OCI-LY7 (cell line): ENCODE data around the gene STX4. TPM values are rescaled to one million over a fixed set of nuclear protein-coding genes. Genes with fewer than 3 reads are reported as not detected.

ENCODE experiments used
- BruUV-seq: library from RNA; stranded (reverse); fragments of 400-500 nt; replicated peaks from 2 replicates; lab custom pipeline; 2021; lab: Mats Ljungman, UMichigan
- CTCF ChIA-PET: fragments of 300-600 bp; sonication (Branson Sonifier 250); formaldehyde crosslinking; loops from one replicate; lab custom pipeline; 2022; ENCODE audit warnings: antibody characterized with exemption; ENCODE audit not compliant: unreplicated experiment; lab: Charles Lee
- POLR2A ChIA-PET: fragments of 300-600 bp; sonication (Branson Sonifier 250); formaldehyde crosslinking; loops from one replicate; lab custom pipeline; 2022; ENCODE audit warnings: antibody characterized with exemption; lab: Charles Lee
- DNase-seq: peaks from one replicate; pipeline ENCODE4 v3.0.0-alpha.2; 2015; ENCODE audit warnings: low spot score
- H2AFZ ChIP-seq: fragments of 200-600 bp; sonication (generic), shearing (Covaris generic); 2 replicates; pipeline ENCODE4 v1.6.1; 2014; ENCODE audit warnings: mild to moderate bottlenecking, antibody characterized with exemption, low read length, moderate library complexity
- H3K27ac ChIP-seq: fragments of 200-600 bp; sonication (generic); 2 replicates; pipeline ENCODE4 v1.5.1; 2014; ENCODE audit warnings: mixed run types, low read depth, mild to moderate bottlenecking, moderate library complexity, low read length, inconsistent platforms; ENCODE audit not compliant: poor library complexity, severe bottlenecking
- H3K36me3 ChIP-seq: fragments of 200-600 bp; sonication (generic); 2 replicates; pipeline ENCODE4 v1.6.1; 2014; ENCODE audit warnings: mild to moderate bottlenecking, antibody characterized with exemption, low read length, moderate library complexity, mixed read lengths; ENCODE audit not compliant: insufficient read depth
- H3K4me1 ChIP-seq: fragments of 200-600 bp; sonication (generic); 2 replicates; pipeline ENCODE4 v1.5.1; 2014; ENCODE audit warnings: mild to moderate bottlenecking, low read length; ENCODE audit not compliant: insufficient read depth, poor library complexity, severe bottlenecking
- H3K4me2 ChIP-seq: fragments of 200-600 bp; sonication (generic); 2 replicates; pipeline ENCODE4 v1.6.1; 2014; ENCODE audit warnings: mild to moderate bottlenecking, low read length
- H3K4me3 ChIP-seq: fragments of 200-600 bp; sonication (generic); 2 replicates; pipeline ENCODE4 v1.5.1; 2014; ENCODE audit warnings: mild to moderate bottlenecking, low read depth, low read length; ENCODE audit not compliant: poor library complexity, severe bottlenecking
- H3K79me2 ChIP-seq: fragments of 200-600 bp; sonication (generic); 2 replicates; pipeline ENCODE4 v1.6.1; 2016; ENCODE audit warnings: low read depth, mild to moderate bottlenecking, low read length, moderate library complexity, mixed read lengths; ENCODE audit not compliant: insufficient read depth
- H3K9me2 ChIP-seq: fragments of 200-600 bp; sonication (generic); 2 replicates; pipeline ENCODE4 v1.6.1; 2016; ENCODE audit warnings: mild to moderate bottlenecking, low read length, mixed read lengths; ENCODE audit not compliant: insufficient read depth
- H3K9me3 ChIP-seq: fragments of 200-600 bp; sonication (generic); 2 replicates; pipeline ENCODE4 v1.6.1; 2014; ENCODE audit warnings: mild to moderate bottlenecking, mixed run types, low read length, mixed read lengths
- H4K20me1 ChIP-seq: fragments of 200-600 bp; sonication (generic); 2 replicates; pipeline ENCODE4 v1.6.1; 2014; ENCODE audit warnings: mild to moderate bottlenecking, antibody characterized with exemption, low read length, moderate library complexity, mixed read lengths; ENCODE audit not compliant: insufficient read depth
- CTCF ChIP-seq: fragments of 200-600 bp; sonication (generic); conservative IDR thresholded peaks from 2 replicates; pipeline ENCODE4 v1.5.1; 2014; ENCODE audit warnings: mild to moderate bottlenecking, antibody characterized with exemption, low read length, moderate library complexity, mixed read lengths
- EZH2phosphoT487 ChIP-seq: fragments of 200-600 bp; sonication (generic); IDR thresholded peaks from 2 replicates; pipeline ENCODE4 v1.6.1; 2018; ENCODE audit warnings: low read depth, borderline replicate concordance, mild to moderate bottlenecking, mixed run types, antibody characterized with exemption, low read length, moderate library complexity, mixed read lengths
- intact Hi-C: fragments of 100-400 bp; cut with micrococcal nuclease; formaldehyde crosslinking; loops from one replicate; pipeline ENCODE4 v1.10.0; 2022; ENCODE audit not compliant: unreplicated experiment
- total RNA-seq, 2 experiments: library from RNA; depleted of rRNA in 1 of 2; stranded (reverse); fragments of >200 nt in 1 of 2; shearing (Covaris generic) in 1 of 2; gene quantifications; 2 replicates each; pipeline ENCODE4 v1.2.3, GENCODE V29; 2014 to 2022

The STX4 gene
- total RNA-seq, 2 experiments from 2014 or later: 16.6 to 40.5 TPM

- Histone ChIP-seq H3K9me2 (no peaks in the 10 kb centered on the region), H3K4me1 (no peaks in the 10 kb centered on the region), H2AFZ (no peak overlapping the region), H3K4me2 (no peak overlapping the region), H3K36me3 (no peaks in the 10 kb centered on the region), H3K79me2 (no peaks in the 10 kb centered on the region), H3K27ac (no peak overlapping the region), H4K20me1 (no peaks in the 10 kb centered on the region), H3K9me3 (no peaks in the 10 kb centered on the region), H3K4me3 (no peak overlapping the region)
- DNase-seq: no peak
- ChIA-PET POLR2A (interaction anchor here (1.0 kb wide), 1 partner anchor 12 kb away, joined by 4 read pairs; no protein-coding TSS in a partner anchor), CTCF (interaction anchor here (0.6 kb wide), 2 partner anchors 115 to 242 kb away, joined by 6 to 8 read pairs; partner anchors contain the start of gene KAT8)
- intact Hi-C loops: no loop called here
- no TSS peak for BruUV-seq
- no peak for TF ChIP-seq CTCF
- TF ChIP-seq EZH2phosphoT487: no peak
Measured at GRCh38 chr16:31002250-31002700, 31.1 kb upstream of the STX4 start.

- H3K4me3 ChIP-seq: no peak overlapping the region
- H3K4me2 ChIP-seq: no peak overlapping the region
- no peaks in the 10 kb centered on the region for H3K79me2 ChIP-seq
- ChIA-PET CTCF (interaction anchor here (0.6 kb wide), 1 partner anchor 115 kb away, joined by 6 read pairs; the partner anchor contains the start of gene KAT8), POLR2A (interaction anchor here (0.8 to 1.0 kb wide), 2 partner anchors 12 to 40 kb away, joined by 3 to 4 read pairs; no protein-coding TSS in a partner anchor)
- H3K4me1 ChIP-seq: no peaks in the 10 kb centered on the region
- H2AFZ ChIP-seq: no peak overlapping the region
- intact Hi-C loops: no loop called here
- H3K27ac ChIP-seq: no peak overlapping the region
- BruUV-seq: no TSS peak
- no peak for TF ChIP-seq CTCF
- no peak for TF ChIP-seq EZH2phosphoT487
- H4K20me1 ChIP-seq: no peaks in the 10 kb centered on the region
- DNase-seq: no peak
- no peaks in the 10 kb centered on the region for H3K9me2 ChIP-seq
- no peaks in the 10 kb centered on the region for H3K9me3 ChIP-seq
- H3K36me3 ChIP-seq: no peaks in the 10 kb centered on the region
Measured at GRCh38 chr16:31002862-31003341, 30.5 kb upstream of the STX4 start.

- DNase-seq: no peak
- no peaks in the 10 kb centered on the region for H3K9me2 ChIP-seq
- POLR2A ChIA-PET: interaction anchor here (0.8 kb wide), 1 partner anchor 39 kb away, joined by 3 read pairs; no protein-coding TSS in a partner anchor
- CTCF ChIA-PET: no interaction called here
- intact Hi-C loops: no loop called here
- H3K36me3 ChIP-seq: no peaks in the 10 kb centered on the region
- no peaks in the 10 kb centered on the region for H3K79me2 ChIP-seq
- H4K20me1 ChIP-seq: no peaks in the 10 kb centered on the region
- no peak overlapping the region for H3K27ac ChIP-seq
- H3K4me3 ChIP-seq: no peak overlapping the region
- no peak overlapping the region for H3K4me2 ChIP-seq
- no peaks in the 10 kb centered on the region for H3K9me3 ChIP-seq
- no peak overlapping the region for H2AFZ ChIP-seq
- TF ChIP-seq EZH2phosphoT487: no peak
- no peak for TF ChIP-seq CTCF
- H3K4me1 ChIP-seq: no peaks in the 10 kb centered on the region
- BruUV-seq: no TSS peak
Measured at GRCh38 chr16:31003744-31004143, 29.6 kb upstream of the STX4 start.
